ENCODE measurements around the gene VAV3.

DNA sequence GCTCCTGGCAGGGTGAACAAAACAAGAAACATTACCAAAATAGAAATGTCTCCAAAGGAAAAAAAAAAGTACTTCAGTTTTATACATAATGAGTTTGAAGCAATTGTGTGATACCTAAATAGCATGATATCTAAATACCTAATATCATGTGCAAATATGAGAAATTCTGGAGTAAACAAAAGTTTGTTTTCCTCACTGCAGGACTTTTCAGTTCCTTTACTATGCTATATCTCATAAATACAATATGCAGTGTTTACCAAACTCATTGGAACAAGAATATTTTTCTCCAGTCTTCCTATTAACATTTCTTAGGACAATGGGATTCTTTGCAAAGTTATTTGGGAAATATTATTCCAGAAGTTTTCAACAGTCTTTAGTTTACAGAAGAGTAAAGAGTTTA lies 98.1 kb downstream of the VAV3 start:
- TF ChIP-seq, protein P1, sequence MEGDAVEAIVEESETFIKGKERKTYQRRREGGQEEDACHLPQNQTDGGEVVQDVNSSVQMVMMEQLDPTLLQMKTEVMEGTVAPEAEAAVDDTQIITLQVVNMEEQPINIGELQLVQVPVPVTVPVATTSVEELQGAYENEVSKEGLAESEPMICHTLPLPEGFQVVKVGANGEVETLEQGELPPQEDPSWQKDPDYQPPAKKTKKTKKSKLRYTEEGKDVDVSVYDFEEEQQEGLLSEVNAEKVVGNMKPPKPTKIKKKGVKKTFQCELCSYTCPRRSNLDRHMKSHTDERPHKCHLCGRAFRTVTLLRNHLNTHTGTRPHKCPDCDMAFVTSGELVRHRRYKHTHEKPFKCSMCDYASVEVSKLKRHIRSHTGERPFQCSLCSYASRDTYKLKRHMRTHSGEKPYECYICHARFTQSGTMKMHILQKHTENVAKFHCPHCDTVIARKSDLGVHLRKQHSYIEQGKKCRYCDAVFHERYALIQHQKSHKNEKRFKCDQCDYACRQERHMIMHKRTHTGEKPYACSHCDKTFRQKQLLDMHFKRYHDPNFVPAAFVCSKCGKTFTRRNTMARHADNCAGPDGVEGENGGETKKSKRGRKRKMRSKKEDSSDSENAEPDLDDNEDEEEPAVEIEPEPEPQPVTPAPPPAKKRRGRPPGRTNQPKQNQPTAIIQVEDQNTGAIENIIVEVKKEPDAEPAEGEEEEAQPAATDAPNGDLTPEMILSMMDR (conservative IDR thresholded peaks at IDR 0.05; ENCODE audit: low read length): no peak
- TF ChIP-seq EZH2phosphoT487 (IDR thresholded peaks at IDR 0.05; ENCODE audit: borderline replicate concordance, low read depth, low read length): no peak

Data from OCI-LY7 (cell line).